ENCODE results near the gene FZD7.

Gene FZD7

GRCh38 chr2:202001826-202002225 lies 31.8 kb upstream of the FZD7 start:
- no peak overlapping the region for H3K4me3 ChIP-seq (replicated peaks in 1 of 2; ENCODE audit: low read depth in 2 of 2, low read length in 2 of 2)
- no peak for TF ChIP-seq CTCF (IDR thresholded peaks at IDR 0.05; ENCODE audit: low read depth, low read length)
- DNase-seq (ENCODE audit: low read depth in 2 of 2), result no peak

- H3K4me3 ChIP-seq (replicated peaks in 1 of 2; ENCODE audit: low read depth in 2 of 2, low read length in 2 of 2), result no peak overlapping the region
- no peak for TF ChIP-seq CTCF (IDR thresholded peaks at IDR 0.05; ENCODE audit: low read depth, low read length)
- DNase-seq (ENCODE audit: low read depth in 2 of 2), result no peak
These were observed 31.3 kb upstream of the FZD7 start for GRCh38 chr2:202002381-202002780.

GRCh38 chr2:202005272-202005887 lies 28.3 kb upstream of the FZD7 start:
- no peak for DNase-seq (ENCODE audit: low read depth in 2 of 2)
- TF ChIP-seq CTCF (IDR thresholded peaks at IDR 0.05; ENCODE audit: low read depth, low read length), result no peak
- no peak overlapping the region for H3K4me3 ChIP-seq (replicated peaks in 1 of 2; ENCODE audit: low read depth in 2 of 2, low read length in 2 of 2)

GRCh38 chr2:202006301-202006700 lies 27.4 kb upstream of the FZD7 start:
- DNase-seq (ENCODE audit: low read depth in 2 of 2), result no peak
- no peak for TF ChIP-seq CTCF (IDR thresholded peaks at IDR 0.05; ENCODE audit: low read depth, low read length)
- H3K4me3 ChIP-seq (replicated peaks in 1 of 2; ENCODE audit: low read depth in 2 of 2, low read length in 2 of 2), result no peak overlapping the region

GRCh38 chr2:202007015-202007982 lies 26.4 kb upstream of the FZD7 start:
- peak in 1 of 2 donors; percentile 7 for DNase-seq (ENCODE audit: low read depth in 2 of 2)
- H3K4me3 ChIP-seq (replicated peaks in 1 of 2; ENCODE audit: low read depth in 2 of 2, low read length in 2 of 2), result no peak overlapping the region
- TF ChIP-seq CTCF (IDR thresholded peaks at IDR 0.05; ENCODE audit: low read depth, low read length), result no peak

GRCh38 chr2:202007983-202008354 lies 25.7 kb upstream of the FZD7 start:
- TF ChIP-seq CTCF (IDR thresholded peaks at IDR 0.05; ENCODE audit: low read depth, low read length), result no peak
- no peak overlapping the region for H3K4me3 ChIP-seq (replicated peaks in 1 of 2; ENCODE audit: low read depth in 2 of 2, low read length in 2 of 2)
- no peak for DNase-seq (ENCODE audit: low read depth in 2 of 2)
